ENCODE results near the gene CA14. TPM values are rescaled to one million over a fixed set of nuclear protein-coding genes. Genes with fewer than 3 reads are reported as not detected.

The CA14 gene
- polyA plus RNA-seq, 1 of the 3 experiments (the other 2 are of a cell fraction): 0.08 TPM

GRCh38 chr1:150261367-150261766 is 3.8 kb downstream of the CA14 start:
- Histone ChIP-seq H4K20me1 (ENCODE audit: insufficient read depth) (no peaks in the 10 kb centered on the region), H3K9me2 (no peaks in the 10 kb centered on the region), H3K4me2 (no peak overlapping the region), H2AFZ (ENCODE audit: low read depth) (no peak overlapping the region), H3K9ac (no peak overlapping the region), H3K4me1 (ENCODE audit: control insufficient read depth in 1 of 2, insufficient read depth in 2 of 2, low read depth in 1 of 2, low read length in 1 of 2) (peaks cover 9 to 13% of the 10 kb centered on the region in 2 experiments; a peak in 2 of 4 replicates), H3F3A (replicated peaks; ENCODE audit: insufficient read depth) (peaks cover 4% of the 10 kb centered on the region), H3K27ac (ENCODE audit: low read depth in 2 of 2, low read length in 1 of 2) (no peak overlapping the region), H3K9me3 (no peaks in the 10 kb centered on the region), H3K27me3 (ENCODE audit: insufficient read depth) (no peaks in the 10 kb centered on the region), H3K79me2 (ENCODE audit: insufficient read depth) (peaks cover 2% of the 10 kb centered on the region; the same call in 1 of the 2 replicates), H3K4me3 (ENCODE audit: low read depth in 2 of 2, low read length in 1 of 2) (no peak overlapping the region), H3K36me3 (replicated peaks in 1 of 2; ENCODE audit: control insufficient read depth in 1 of 2, insufficient read depth in 2 of 2, low read length in 1 of 2) (peaks cover 20 to 21% of the 10 kb centered on the region in 2 experiments)
- DNase-seq: no peak
- ChIA-PET POLR2A (no interaction called here), CTCF (interaction anchor here (0.7 to 8.7 kb wide), 2 partner anchors 19 to 271 kb away, joined by 3 to 110 read pairs; partner anchors contain the start of gene CIART)
- 87% methylated on average over 4 of the region's 6 CpGs for WGBS (ENCODE audit: low lambda C conversion rate)
- TF ChIP-seq FOXM1 (IDR thresholded peaks at IDR 0.05; ENCODE audit: low read depth): no peak
- TF ChIP-seq RCOR1 (IDR thresholded peaks at IDR 0.05; ENCODE audit: low read length): no peak
- TF ChIP-seq EP300 (IDR thresholded peaks at IDR 0.05; ENCODE audit: borderline replicate concordance in 1 of 2, low read depth in 1 of 2, low read length in 1 of 2): no peak
- TF ChIP-seq NRF1 (IDR thresholded peaks at IDR 0.05; ENCODE audit: low read depth, low read length): no peak
- no peak for TF ChIP-seq RFX5 (IDR thresholded peaks at IDR 0.05; ENCODE audit: low read length)
- TF ChIP-seq RXRA (IDR thresholded peaks at IDR 0.05; ENCODE audit: borderline replicate concordance, low read depth): no peak
- no peak for TF ChIP-seq REST (IDR thresholded peaks at IDR 0.05; ENCODE audit: low read depth, low read length)
- no peak for TF ChIP-seq MEF2A (IDR thresholded peaks at IDR 0.05; ENCODE audit: borderline replicate concordance, low read depth)
- TF ChIP-seq TCF12 (IDR thresholded peaks at IDR 0.05): no peak
- TF ChIP-seq RAD21 (IDR thresholded peaks at IDR 0.05; ENCODE audit: low read length): no peak
- TF ChIP-seq PBX3 (IDR thresholded peaks at IDR 0.05): no peak
- TF ChIP-seq ELF1 (IDR thresholded peaks at IDR 0.05): no peak
- TF ChIP-seq SMC3 (IDR thresholded peaks at IDR 0.05; ENCODE audit: low read depth, low read length): no peak
- TF ChIP-seq YY1 (IDR thresholded peaks at IDR 0.05; ENCODE audit: low read depth): no peak
- no peak for TF ChIP-seq TEAD4 (IDR thresholded peaks at IDR 0.05; ENCODE audit: borderline replicate concordance, insufficient read depth)
- TF ChIP-seq FOSL2 (IDR thresholded peaks at IDR 0.05; ENCODE audit: borderline replicate concordance, low read depth): no peak
- no peak for TF ChIP-seq TAF1 (IDR thresholded peaks at IDR 0.05; ENCODE audit: borderline replicate concordance, low read depth, low read length)
